MCF 10A (cell line): ENCODE data around the gene WLS. TPM values are rescaled to one million over a fixed set of nuclear protein-coding genes. Genes with fewer than 3 reads are reported as not detected.

Experiments used
- BruUV-seq: library from RNA; stranded (reverse); fragments of 400-500 nt; replicated peaks from 2 replicates; lab custom pipeline; 2021; lab: Mats Ljungman, UMichigan
- CTCF ChIA-PET: fragments of 300-600 bp; sonication (Branson Sonifier 250); formaldehyde crosslinking; extraction: SDS; loops from one replicate; lab custom pipeline; 2021; ENCODE audit warnings: antibody characterized with exemption, inconsistent platforms; lab: Yijun Ruan, JAX
- POLR2A ChIA-PET: fragments of 300-600, 350-650 bp; sonication (Branson Sonifier 250); formaldehyde crosslinking; extraction: SDS; loops from one replicate; lab custom pipeline; 2020; ENCODE audit warnings: antibody characterized with exemption, inconsistent platforms; lab: Yijun Ruan, JAX
- DNase-seq: peaks from one replicate; pipeline ENCODE4 v3.0.0-alpha.2; 2018; ENCODE audit not compliant: unreplicated experiment
- H3K27ac Mint-ChIP-seq: one replicate; pipeline ENCODE4 v1.8.0; 2022; ENCODE audit warnings: mild to moderate bottlenecking, low read depth, mixed read lengths; ENCODE audit not compliant: unreplicated experiment
- H3K27me3 Mint-ChIP-seq: one replicate; pipeline ENCODE4 v1.8.0; 2022; ENCODE audit warnings: mixed read lengths; ENCODE audit not compliant: insufficient read depth, unreplicated experiment
- H3K36me3 Mint-ChIP-seq: one replicate; pipeline ENCODE4 v1.8.0; 2022; ENCODE audit warnings: mild to moderate bottlenecking, moderate library complexity, mixed read lengths; ENCODE audit not compliant: insufficient read depth, unreplicated experiment
- H3K4me1 Mint-ChIP-seq: one replicate; pipeline ENCODE4 v1.8.0; 2022; ENCODE audit warnings: mixed read lengths; ENCODE audit not compliant: insufficient read depth, unreplicated experiment
- H3K4me3 Mint-ChIP-seq: one replicate; pipeline ENCODE4 v1.8.0; 2022; ENCODE audit warnings: mild to moderate bottlenecking, moderate library complexity, mixed read lengths; ENCODE audit not compliant: unreplicated experiment
- H3K9me3 Mint-ChIP-seq: one replicate; pipeline ENCODE4 v1.8.0; 2022; ENCODE audit warnings: mixed read lengths; ENCODE audit not compliant: unreplicated experiment
- CTCF ChIP-seq: fragments of 200-600 bp; IDR thresholded peaks from one replicate; pipeline ENCODE4 v1.8.0; 2022; ENCODE audit warnings: antibody characterized with exemption, mild to moderate bottlenecking; ENCODE audit not compliant: unreplicated experiment
- intact Hi-C: fragments of 100-400 bp; cut with micrococcal nuclease; formaldehyde crosslinking; loops from 2 replicates; pipeline ENCODE4 v1.14.1; 2022
- total RNA-seq: library from RNA; stranded (reverse); gene quantifications from 2 replicates; pipeline ENCODE4 v1.2.3, GENCODE V29; 2022

The WLS gene
- total RNA-seq, 1 experiment from 2014 or later, result 37.8 TPM

- Mint-ChIP-seq H3K27ac (no peak overlapping the region), H3K9me3 (no peaks in the 10 kb centered on the region), H3K36me3 (no peaks in the 10 kb centered on the region), H3K4me3 (no peak overlapping the region), H3K4me1 (peaks cover 19% of the 10 kb centered on the region), H3K27me3 (no peaks in the 10 kb centered on the region)
- DNase-seq, result peak; percentile 79
- intact Hi-C loops, result loop anchor here (1.0 to 5.0 kb wide), 5 partner anchors 99 to 576 kb away; partner anchors contain the start of gene GADD45A
- no TSS peak for BruUV-seq
- ChIA-PET POLR2A (interaction anchor here (0.8 to 1.0 kb wide), 3 partner anchors 261 to 577 kb away, joined by 3 to 5 read pairs (median 4); no protein-coding TSS in a partner anchor), CTCF (interaction anchor here (0.6 to 12.1 kb wide), 12 partner anchors 8 to 648 kb away, joined by 3 to 599 read pairs (median 4); no protein-coding TSS in a partner anchor)
- peak; percentile 65 for TF ChIP-seq CTCF
Observed at GRCh38 chr1:68111519-68112436, 120.5 kb downstream of the WLS start.

GRCh38 chr1:68107771-68108170 is 124.6 kb downstream of the WLS start:
- CTCF ChIA-PET, result interaction anchor here (0.6 to 7.6 kb wide), 10 partner anchors 9 to 1631 kb away, joined by 3 to 74 read pairs (median 8); no protein-coding TSS in a partner anchor
- TF ChIP-seq CTCF, result no peak

GRCh38 chr1:68103884-68104554 is 128.3 kb downstream of the WLS start:
- H3K27ac Mint-ChIP-seq, result no peak overlapping the region
- CTCF ChIA-PET, result interaction anchor here (0.5 to 1.6 kb wide), 9 partner anchors 9 to 510 kb away, joined by 3 to 5 read pairs (median 4); no protein-coding TSS in a partner anchor

More at GRCh38 chr1:68107771-68108170, 124.6 kb downstream of the WLS start:
- DNase-seq, result peak; percentile 54
- intact Hi-C loops, result no loop called here
- no peaks in the 10 kb centered on the region for H3K9me3 Mint-ChIP-seq
- no TSS peak for BruUV-seq
- H3K36me3 Mint-ChIP-seq, result no peaks in the 10 kb centered on the region
- POLR2A ChIA-PET, result interaction anchor here (0.5 to 1.1 kb wide), 2 partner anchors 232 to 1417 kb away, joined by 3 read pairs; no protein-coding TSS in a partner anchor
- H3K27ac Mint-ChIP-seq, result no peak overlapping the region
- no peaks in the 10 kb centered on the region for H3K27me3 Mint-ChIP-seq
- H3K4me1 Mint-ChIP-seq, result peaks cover 16% of the 10 kb centered on the region
- H3K4me3 Mint-ChIP-seq, result no peak overlapping the region

More at GRCh38 chr1:68103884-68104554, 128.3 kb downstream of the WLS start:
- POLR2A ChIA-PET, result no interaction called here
- TF ChIP-seq CTCF, result no peak
- Mint-ChIP-seq H3K27me3 (no peaks in the 10 kb centered on the region), H3K36me3 (no peaks in the 10 kb centered on the region), H3K4me3 (no peak overlapping the region), H3K9me3 (no peaks in the 10 kb centered on the region), H3K4me1 (no peaks in the 10 kb centered on the region)
- DNase-seq, result no peak
- intact Hi-C loops, result no loop called here
- BruUV-seq, result no TSS peak
